ENCODE measurements around the gene TSHZ2. TPM values are rescaled to one million over a fixed set of nuclear protein-coding genes. Genes with fewer than 3 reads are reported as not detected.

The TSHZ2 gene
- polyA plus RNA-seq, 1 donor from 2014 or later = 4.6 TPM

DNA sequence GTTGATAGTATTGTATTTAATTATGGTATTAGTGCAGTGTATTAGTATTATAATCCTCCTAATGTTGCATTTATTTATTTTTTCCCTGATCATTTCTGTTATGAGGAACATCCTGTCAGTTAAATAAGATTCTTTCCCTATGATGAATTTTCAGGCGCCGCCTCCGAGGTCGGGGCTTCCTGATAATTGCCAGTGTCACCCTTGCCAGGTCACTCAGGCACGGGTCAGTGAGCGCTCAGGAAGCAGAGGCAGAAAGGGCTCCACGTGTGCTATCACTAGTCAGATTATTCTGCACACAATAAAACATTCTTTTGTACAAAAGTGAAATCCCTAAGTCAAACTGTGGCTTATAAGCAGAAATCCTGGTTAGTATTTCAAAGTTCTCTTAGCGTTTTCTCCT is 64.8 kb downstream of the TSHZ2 start:
- no peak for TF ChIP-seq MXI1 (conservative IDR thresholded peaks at IDR 0.05; ENCODE audit: poor library complexity, severe bottlenecking)
- TF ChIP-seq RAD21 (conservative IDR thresholded peaks at IDR 0.05) = no peak
- TF ChIP-seq TAF1 (IDR thresholded peaks at IDR 0.05; ENCODE audit: low read depth) = no peak
- TF ChIP-seq, protein P1, sequence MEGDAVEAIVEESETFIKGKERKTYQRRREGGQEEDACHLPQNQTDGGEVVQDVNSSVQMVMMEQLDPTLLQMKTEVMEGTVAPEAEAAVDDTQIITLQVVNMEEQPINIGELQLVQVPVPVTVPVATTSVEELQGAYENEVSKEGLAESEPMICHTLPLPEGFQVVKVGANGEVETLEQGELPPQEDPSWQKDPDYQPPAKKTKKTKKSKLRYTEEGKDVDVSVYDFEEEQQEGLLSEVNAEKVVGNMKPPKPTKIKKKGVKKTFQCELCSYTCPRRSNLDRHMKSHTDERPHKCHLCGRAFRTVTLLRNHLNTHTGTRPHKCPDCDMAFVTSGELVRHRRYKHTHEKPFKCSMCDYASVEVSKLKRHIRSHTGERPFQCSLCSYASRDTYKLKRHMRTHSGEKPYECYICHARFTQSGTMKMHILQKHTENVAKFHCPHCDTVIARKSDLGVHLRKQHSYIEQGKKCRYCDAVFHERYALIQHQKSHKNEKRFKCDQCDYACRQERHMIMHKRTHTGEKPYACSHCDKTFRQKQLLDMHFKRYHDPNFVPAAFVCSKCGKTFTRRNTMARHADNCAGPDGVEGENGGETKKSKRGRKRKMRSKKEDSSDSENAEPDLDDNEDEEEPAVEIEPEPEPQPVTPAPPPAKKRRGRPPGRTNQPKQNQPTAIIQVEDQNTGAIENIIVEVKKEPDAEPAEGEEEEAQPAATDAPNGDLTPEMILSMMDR (IDR thresholded peaks at IDR 0.05; ENCODE audit: poor library complexity, severe bottlenecking) = no peak
- TF ChIP-seq EZH2 (IDR thresholded peaks at IDR 0.05; ENCODE audit: borderline replicate concordance, insufficient read depth, low read length, poor library complexity, severe bottlenecking) = no peak
- no peak for TF ChIP-seq SMC3 (conservative IDR thresholded peaks at IDR 0.05; ENCODE audit: poor library complexity)
- no peak for TF ChIP-seq POLR2AphosphoS5 (IDR thresholded peaks at IDR 0.05)
- TF ChIP-seq, protein P2, sequence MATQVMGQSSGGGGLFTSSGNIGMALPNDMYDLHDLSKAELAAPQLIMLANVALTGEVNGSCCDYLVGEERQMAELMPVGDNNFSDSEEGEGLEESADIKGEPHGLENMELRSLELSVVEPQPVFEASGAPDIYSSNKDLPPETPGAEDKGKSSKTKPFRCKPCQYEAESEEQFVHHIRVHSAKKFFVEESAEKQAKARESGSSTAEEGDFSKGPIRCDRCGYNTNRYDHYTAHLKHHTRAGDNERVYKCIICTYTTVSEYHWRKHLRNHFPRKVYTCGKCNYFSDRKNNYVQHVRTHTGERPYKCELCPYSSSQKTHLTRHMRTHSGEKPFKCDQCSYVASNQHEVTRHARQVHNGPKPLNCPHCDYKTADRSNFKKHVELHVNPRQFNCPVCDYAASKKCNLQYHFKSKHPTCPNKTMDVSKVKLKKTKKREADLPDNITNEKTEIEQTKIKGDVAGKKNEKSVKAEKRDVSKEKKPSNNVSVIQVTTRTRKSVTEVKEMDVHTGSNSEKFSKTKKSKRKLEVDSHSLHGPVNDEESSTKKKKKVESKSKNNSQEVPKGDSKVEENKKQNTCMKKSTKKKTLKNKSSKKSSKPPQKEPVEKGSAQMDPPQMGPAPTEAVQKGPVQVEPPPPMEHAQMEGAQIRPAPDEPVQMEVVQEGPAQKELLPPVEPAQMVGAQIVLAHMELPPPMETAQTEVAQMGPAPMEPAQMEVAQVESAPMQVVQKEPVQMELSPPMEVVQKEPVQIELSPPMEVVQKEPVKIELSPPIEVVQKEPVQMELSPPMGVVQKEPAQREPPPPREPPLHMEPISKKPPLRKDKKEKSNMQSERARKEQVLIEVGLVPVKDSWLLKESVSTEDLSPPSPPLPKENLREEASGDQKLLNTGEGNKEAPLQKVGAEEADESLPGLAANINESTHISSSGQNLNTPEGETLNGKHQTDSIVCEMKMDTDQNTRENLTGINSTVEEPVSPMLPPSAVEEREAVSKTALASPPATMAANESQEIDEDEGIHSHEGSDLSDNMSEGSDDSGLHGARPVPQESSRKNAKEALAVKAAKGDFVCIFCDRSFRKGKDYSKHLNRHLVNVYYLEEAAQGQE (IDR thresholded peaks at IDR 0.05; ENCODE audit: borderline replicate concordance) = no peak
- no peak for TF ChIP-seq EP300 (conservative IDR thresholded peaks at IDR 0.05; ENCODE audit: poor library complexity, severe bottlenecking)
- Histone ChIP-seq H3K27ac (ENCODE audit: low read length) (no peak overlapping the region), H4K20me1 (ENCODE audit: insufficient read depth) (no peaks in the 10 kb centered on the region), H3K9me2 (ENCODE audit: insufficient read depth, low read length) (no peaks in the 10 kb centered on the region), H3K9me3 (ENCODE audit: low read length) (no peaks in the 10 kb centered on the region), H3K4me2 (ENCODE audit: low read length) (no peak overlapping the region), H3K27me3 (ENCODE audit: insufficient read depth, low read depth, low read length) (no peaks in the 10 kb centered on the region), H3K79me2 (replicated peaks; ENCODE audit: insufficient read depth, low read length) (no peaks in the 10 kb centered on the region), H3K9ac (ENCODE audit: low read length) (no peak overlapping the region), H3F3A (ENCODE audit: insufficient read depth, low read length, poor library complexity, severe bottlenecking) (no peaks in the 10 kb centered on the region), H3K4me3 (ENCODE audit: low read length) (no peak overlapping the region), H2AFZ (ENCODE audit: low read depth, low read length) (no peak overlapping the region), H3K36me3 (ENCODE audit: insufficient read depth, low read length) (no peaks in the 10 kb centered on the region)

DNA sequence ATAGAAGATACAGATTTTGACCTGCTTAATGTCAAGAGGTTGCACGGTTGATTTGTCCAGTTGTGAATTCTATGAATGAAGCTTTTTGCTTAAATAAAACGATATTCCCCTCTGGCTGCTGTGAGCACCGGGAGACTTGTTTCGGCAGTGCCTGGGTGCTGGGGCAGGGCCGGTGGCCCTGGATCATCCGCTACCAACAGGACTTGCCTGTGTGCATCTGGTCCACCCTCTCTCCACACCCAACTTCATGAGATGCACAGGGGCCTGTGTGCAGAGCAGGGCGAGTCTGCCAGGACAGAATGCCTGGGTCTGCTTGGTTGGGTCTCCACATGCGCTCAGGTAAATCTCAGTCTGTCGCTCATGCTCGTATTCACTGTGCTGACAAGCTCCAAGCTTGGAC is 65.5 kb downstream of the TSHZ2 start:
- no peak overlapping the region for H3K4me3 ChIP-seq (ENCODE audit: low read length)
- no peaks in the 10 kb centered on the region for H3K9me2 ChIP-seq (ENCODE audit: insufficient read depth, low read length)
- no peaks in the 10 kb centered on the region for H3K79me2 ChIP-seq (replicated peaks; ENCODE audit: insufficient read depth, low read length)
- H3K4me2 ChIP-seq (ENCODE audit: low read length) = no peak overlapping the region
- H3K36me3 ChIP-seq (ENCODE audit: insufficient read depth, low read length) = no peaks in the 10 kb centered on the region
- no peak overlapping the region for H3K9ac ChIP-seq (ENCODE audit: low read length)
- H3K9me3 ChIP-seq (ENCODE audit: low read length) = no peaks in the 10 kb centered on the region
- TF ChIP-seq, protein P1 (IDR thresholded peaks at IDR 0.05; ENCODE audit: poor library complexity, severe bottlenecking) = no peak
- TF ChIP-seq, protein P2 (IDR thresholded peaks at IDR 0.05; ENCODE audit: borderline replicate concordance) = no peak
- no peak for TF ChIP-seq TAF1 (IDR thresholded peaks at IDR 0.05; ENCODE audit: low read depth)
- no peak for TF ChIP-seq POLR2AphosphoS5 (IDR thresholded peaks at IDR 0.05)
- TF ChIP-seq RAD21 (conservative IDR thresholded peaks at IDR 0.05) = no peak
- TF ChIP-seq MXI1 (conservative IDR thresholded peaks at IDR 0.05; ENCODE audit: poor library complexity, severe bottlenecking) = no peak
- no peak for TF ChIP-seq SMC3 (conservative IDR thresholded peaks at IDR 0.05; ENCODE audit: poor library complexity)
- no peak for TF ChIP-seq EZH2 (IDR thresholded peaks at IDR 0.05; ENCODE audit: borderline replicate concordance, insufficient read depth, low read length, poor library complexity, severe bottlenecking)
- TF ChIP-seq EP300 (conservative IDR thresholded peaks at IDR 0.05; ENCODE audit: poor library complexity, severe bottlenecking) = no peak
- no peaks in the 10 kb centered on the region for H3F3A ChIP-seq (ENCODE audit: insufficient read depth, low read length, poor library complexity, severe bottlenecking)
- H4K20me1 ChIP-seq (ENCODE audit: insufficient read depth) = no peaks in the 10 kb centered on the region
- H3K27ac ChIP-seq (ENCODE audit: low read length) = no peak overlapping the region
- H2AFZ ChIP-seq (ENCODE audit: low read depth, low read length) = no peak overlapping the region
- H3K27me3 ChIP-seq (ENCODE audit: insufficient read depth, low read depth, low read length) = no peaks in the 10 kb centered on the region
